ENCODE results near the gene FGFBP2. TPM values are rescaled to one million over a fixed set of nuclear protein-coding genes. Genes with fewer than 3 reads are reported as not detected.
A peak's percentile ranks its signal among the peaks of the same experiment; 100 is the strongest.
"Not testable (repeated sequence)": the region's sequence is repeated elsewhere in the genome, so short reads cannot be mapped to it uniquely, and the experiment has no call there.

The FGFBP2 gene
- polyA plus RNA-seq, 2 donors = 0.61 TPM; not detected in 1

- H3K4me3 ChIP-seq (ENCODE audit: low read depth in 1 of 2, low read length in 2 of 2) = no peak overlapping the region
- WGBS, 2 donors = 45 to 48% methylated on average over 4 of the region's 4 CpGs
Measured at GRCh38 chr4:15920723-15921591, 42.0 kb downstream of the FGFBP2 start.

GRCh38 chr4:15918484-15919129 lies 44.4 kb downstream of the FGFBP2 start:
- Histone ChIP-seq H3K4me3 (ENCODE audit: low read depth in 1 of 2, low read length in 2 of 2) (no peak overlapping the region), H3K27ac (ENCODE audit: low read depth in 2 of 2, low read length in 1 of 2) (peak overlapping the region; percentile 58 to 72), H3K4me1 (ENCODE audit: control insufficient read depth in 2 of 2, insufficient read depth in 2 of 2, low read length in 1 of 2) (peaks cover 0 to 5% of the 10 kb centered on the region in 2 donors), H3K27me3 (ENCODE audit: control insufficient read depth in 1 of 2, insufficient read depth in 2 of 2, low read length in 2 of 2) (no peaks in the 10 kb centered on the region), H3K9me3 (ENCODE audit: control insufficient read depth in 2 of 2, insufficient read depth in 1 of 2, low read depth in 1 of 2, low read length in 1 of 2) (no peaks in the 10 kb centered on the region), H3K36me3 (ENCODE audit: control insufficient read depth in 2 of 2, insufficient read depth in 2 of 2, low read length in 1 of 2) (no peaks in the 10 kb centered on the region)
- WGBS, 2 donors = 32 to 44% methylated on average over 4 of the region's 4 CpGs

More at GRCh38 chr4:15920723-15921591, 42.0 kb downstream of the FGFBP2 start:
- no peaks in the 10 kb centered on the region for H3K36me3 ChIP-seq (ENCODE audit: control insufficient read depth in 2 of 2, insufficient read depth in 2 of 2, low read length in 1 of 2)
- H3K27me3 ChIP-seq (ENCODE audit: control insufficient read depth in 1 of 2, insufficient read depth in 2 of 2, low read length in 2 of 2) = no peaks in the 10 kb centered on the region
- peaks cover 0 to 5% of the 10 kb centered on the region in 2 donors for H3K4me1 ChIP-seq (ENCODE audit: control insufficient read depth in 2 of 2, insufficient read depth in 2 of 2, low read length in 1 of 2)
- H3K27ac ChIP-seq (ENCODE audit: low read depth in 2 of 2, low read length in 1 of 2) = peak overlapping the region; percentile 11 to 46
- no peaks in the 10 kb centered on the region for H3K9me3 ChIP-seq (ENCODE audit: control insufficient read depth in 2 of 2, insufficient read depth in 1 of 2, low read depth in 1 of 2, low read length in 1 of 2)

- Histone ChIP-seq H3K27me3 (ENCODE audit: control insufficient read depth in 1 of 2, insufficient read depth in 2 of 2, low read length in 2 of 2) (no peaks in the 10 kb centered on the region), H3K4me3 (ENCODE audit: low read depth in 1 of 2, low read length in 2 of 2) (no peak overlapping the region), H3K4me1 (ENCODE audit: control insufficient read depth in 2 of 2, insufficient read depth in 2 of 2, low read length in 1 of 2) (peaks cover 0 to 5% of the 10 kb centered on the region in 2 donors), H3K36me3 (ENCODE audit: control insufficient read depth in 2 of 2, insufficient read depth in 2 of 2, low read length in 1 of 2) (no peaks in the 10 kb centered on the region), H3K27ac (ENCODE audit: low read depth in 2 of 2, low read length in 1 of 2) (no peak overlapping the region), H3K9me3 (ENCODE audit: control insufficient read depth in 2 of 2, insufficient read depth in 1 of 2, low read depth in 1 of 2, low read length in 1 of 2) (no peaks in the 10 kb centered on the region)
- WGBS, 2 donors = 66 to 90% methylated on average over 2 of the region's 2 CpGs
Measured at GRCh38 chr4:15917297-15917696, 45.7 kb downstream of the FGFBP2 start.

- H3K4me1 ChIP-seq (ENCODE audit: control insufficient read depth in 2 of 2, insufficient read depth in 2 of 2, low read length in 1 of 2); H3K4me3 ChIP-seq (ENCODE audit: low read depth in 1 of 2, low read length in 2 of 2); H3K9me3 ChIP-seq (ENCODE audit: control insufficient read depth in 2 of 2, insufficient read depth in 1 of 2, low read depth in 1 of 2, low read length in 1 of 2); H3K36me3 ChIP-seq (ENCODE audit: control insufficient read depth in 2 of 2, insufficient read depth in 2 of 2, low read length in 1 of 2); H3K27me3 ChIP-seq (ENCODE audit: control insufficient read depth in 1 of 2, insufficient read depth in 2 of 2, low read length in 2 of 2); H3K27ac ChIP-seq (ENCODE audit: low read depth in 2 of 2, low read length in 1 of 2): not testable (repeated sequence)
- 83 to 84% methylated on average over 9 of the region's 9 CpGs for WGBS, 2 donors
Measured at GRCh38 chr4:15916358-15916757, 46.6 kb downstream of the FGFBP2 start.

DNA sequence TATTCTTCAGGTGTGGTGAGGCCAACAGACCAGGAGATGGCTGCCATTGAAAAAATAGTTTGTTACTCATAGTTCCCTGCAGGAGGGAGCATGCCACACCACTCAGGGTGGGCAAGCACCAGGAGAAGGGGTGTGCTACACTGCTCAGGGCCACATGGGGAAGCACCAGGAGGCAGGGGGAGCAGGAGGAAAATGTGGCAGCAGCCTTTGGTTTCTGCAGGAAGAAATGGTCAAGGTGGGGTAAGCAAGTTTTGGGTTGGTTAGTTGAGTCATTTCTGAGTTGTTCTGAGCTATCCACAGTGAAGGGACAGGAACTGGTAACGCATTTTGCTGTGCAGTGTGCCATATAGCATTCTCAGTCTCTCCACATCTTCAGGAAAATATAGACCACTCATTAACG lies 48.2 kb downstream of the FGFBP2 start:
- H3K4me1 ChIP-seq (ENCODE audit: control insufficient read depth in 2 of 2, insufficient read depth in 2 of 2, low read length in 1 of 2) = peaks cover 0 to 6% of the 10 kb centered on the region in 2 donors
- H3K27ac ChIP-seq (ENCODE audit: low read depth in 2 of 2, low read length in 1 of 2) = peak overlapping the region; percentile 84 to 89
- 72 to 77% methylated on average over 2 of the region's 2 CpGs for WGBS, 2 donors
- no peaks in the 10 kb centered on the region for H3K36me3 ChIP-seq (ENCODE audit: control insufficient read depth in 2 of 2, insufficient read depth in 2 of 2, low read length in 1 of 2)
- no peaks in the 10 kb centered on the region for H3K27me3 ChIP-seq (ENCODE audit: control insufficient read depth in 1 of 2, insufficient read depth in 2 of 2, low read length in 2 of 2)
- H3K4me3 ChIP-seq (ENCODE audit: low read depth in 1 of 2, low read length in 2 of 2) = no peak overlapping the region
- H3K9me3 ChIP-seq (ENCODE audit: control insufficient read depth in 2 of 2, insufficient read depth in 1 of 2, low read depth in 1 of 2, low read length in 1 of 2) = no peaks in the 10 kb centered on the region

- 80 to 92% methylated on average over 4 of the region's 4 CpGs for WGBS, 2 donors
- no peaks in the 10 kb centered on the region for H3K36me3 ChIP-seq (ENCODE audit: control insufficient read depth in 2 of 2, insufficient read depth in 2 of 2, low read length in 1 of 2)
- no peak overlapping the region for H3K4me3 ChIP-seq (ENCODE audit: low read depth in 1 of 2, low read length in 2 of 2)
- H3K27me3 ChIP-seq (ENCODE audit: control insufficient read depth in 1 of 2, insufficient read depth in 2 of 2, low read length in 2 of 2) = no peaks in the 10 kb centered on the region
- no peaks in the 10 kb centered on the region for H3K9me3 ChIP-seq (ENCODE audit: control insufficient read depth in 2 of 2, insufficient read depth in 1 of 2, low read depth in 1 of 2, low read length in 1 of 2)
- H3K4me1 ChIP-seq (ENCODE audit: control insufficient read depth in 2 of 2, insufficient read depth in 2 of 2, low read length in 1 of 2) = peaks cover 3 to 6% of the 10 kb centered on the region in 2 donors
- H3K27ac ChIP-seq (ENCODE audit: low read depth in 2 of 2, low read length in 1 of 2) = peak overlapping the region; percentile 84 to 89
Measured at GRCh38 chr4:15914291-15914690, 48.7 kb downstream of the FGFBP2 start.

DNA sequence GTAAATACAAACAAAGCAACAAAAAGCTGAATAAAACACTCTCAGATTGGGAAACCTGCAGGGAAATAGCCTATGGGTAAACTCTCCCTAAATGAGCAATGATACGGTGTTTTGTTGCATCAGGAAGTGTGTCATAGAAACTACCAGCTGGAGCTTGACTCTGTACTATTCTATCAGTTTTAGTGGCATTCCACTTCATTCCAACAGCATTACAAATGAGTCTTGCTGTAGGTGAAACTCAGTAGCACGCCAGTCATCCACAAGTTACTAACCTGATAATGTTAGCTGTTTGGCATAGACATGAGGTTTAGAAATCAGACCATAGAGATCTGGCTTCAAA lies 49.4 kb downstream of the FGFBP2 start:
- Histone ChIP-seq H3K27me3 (ENCODE audit: control insufficient read depth in 1 of 2, insufficient read depth in 2 of 2, low read length in 2 of 2) (no peaks in the 10 kb centered on the region), H3K9me3 (ENCODE audit: control insufficient read depth in 2 of 2, insufficient read depth in 1 of 2, low read depth in 1 of 2, low read length in 1 of 2) (no peaks in the 10 kb centered on the region), H3K4me1 (ENCODE audit: control insufficient read depth in 2 of 2, insufficient read depth in 2 of 2, low read length in 1 of 2) (peaks cover 3% of the 10 kb centered on the region in 2 donors), H3K27ac (ENCODE audit: low read depth in 2 of 2, low read length in 1 of 2) (peak overlapping the region in 1 of 2 donors; percentile 63), H3K4me3 (ENCODE audit: low read depth in 1 of 2, low read length in 2 of 2) (no peak overlapping the region), H3K36me3 (ENCODE audit: control insufficient read depth in 2 of 2, insufficient read depth in 2 of 2, low read length in 1 of 2) (no peaks in the 10 kb centered on the region)
- WGBS, 2 donors = 26 to 36% methylated on average over 2 of the region's 2 CpGs

DNA sequence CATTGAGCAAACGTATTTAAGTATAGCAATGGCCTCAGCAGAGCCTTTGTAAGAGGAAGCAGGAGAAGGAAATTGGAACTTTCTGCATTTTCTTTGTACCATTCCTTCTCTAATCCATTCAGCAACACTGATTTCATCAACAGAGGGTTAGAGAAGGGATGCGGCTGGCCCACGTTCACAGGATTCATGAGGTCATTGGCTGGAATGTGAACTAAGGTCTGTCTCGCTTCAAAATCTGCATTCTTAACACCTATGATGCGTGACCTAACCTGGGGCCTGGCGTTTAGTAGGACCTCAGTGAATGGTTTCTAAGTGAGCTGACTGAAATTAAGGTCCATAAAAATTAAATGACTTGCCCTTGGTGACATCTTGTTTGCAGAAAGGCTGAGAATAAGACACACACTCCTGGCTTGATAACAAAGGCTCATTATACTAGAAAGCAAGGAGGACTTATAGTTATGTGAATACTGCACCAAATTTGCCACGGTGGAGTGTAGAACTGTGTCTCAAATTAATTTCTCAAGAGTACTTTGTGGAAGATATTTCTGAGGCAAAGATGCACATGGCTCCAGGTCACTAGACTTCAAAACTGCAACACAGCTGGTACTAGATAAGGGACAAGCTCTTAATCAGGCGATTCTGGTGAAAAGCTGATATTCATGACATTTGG lies 49.9 kb downstream of the FGFBP2 start:
- 61 to 67% methylated on average over 8 of the region's 8 CpGs for WGBS, 2 donors
- Histone ChIP-seq H3K27me3 (ENCODE audit: control insufficient read depth in 1 of 2, insufficient read depth in 2 of 2, low read length in 2 of 2) (no peaks in the 10 kb centered on the region), H3K9me3 (ENCODE audit: control insufficient read depth in 2 of 2, insufficient read depth in 1 of 2, low read depth in 1 of 2, low read length in 1 of 2) (no peaks in the 10 kb centered on the region), H3K27ac (ENCODE audit: low read depth in 2 of 2, low read length in 1 of 2) (peak overlapping the region; percentile 57 to 61), H3K36me3 (ENCODE audit: control insufficient read depth in 2 of 2, insufficient read depth in 2 of 2, low read length in 1 of 2) (no peaks in the 10 kb centered on the region), H3K4me1 (ENCODE audit: control insufficient read depth in 2 of 2, insufficient read depth in 2 of 2, low read length in 1 of 2) (peaks cover 3% of the 10 kb centered on the region in 2 donors), H3K4me3 (ENCODE audit: low read depth in 1 of 2, low read length in 2 of 2) (no peak overlapping the region)

DNA sequence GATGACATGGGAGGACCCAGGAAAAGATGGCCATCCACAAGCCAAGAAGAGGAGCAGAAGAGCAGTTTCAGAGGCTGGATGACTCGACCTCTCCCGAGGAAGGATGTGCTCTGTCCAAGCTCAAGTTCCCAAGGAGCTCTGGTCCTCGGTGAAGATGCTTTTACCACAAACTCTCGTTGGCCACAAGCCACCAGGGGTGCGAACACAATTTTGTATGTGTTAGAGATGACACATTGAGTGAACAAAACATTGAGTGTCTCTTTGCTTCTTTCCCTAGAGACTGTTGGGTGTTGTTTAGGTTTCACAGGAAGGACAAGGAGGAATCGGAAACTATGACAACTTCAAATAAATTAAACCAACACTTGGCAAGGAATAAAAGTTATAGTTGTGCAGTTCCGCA lies 50.7 kb downstream of the FGFBP2 start:
- WGBS, 2 donors = 50 to 55% methylated on average over 7 of the region's 7 CpGs
- H3K36me3 ChIP-seq (ENCODE audit: control insufficient read depth in 2 of 2, insufficient read depth in 2 of 2, low read length in 1 of 2) = no peaks in the 10 kb centered on the region
- H3K27me3 ChIP-seq (ENCODE audit: control insufficient read depth in 1 of 2, insufficient read depth in 2 of 2, low read length in 2 of 2) = no peaks in the 10 kb centered on the region
- peaks cover 3% of the 10 kb centered on the region in 2 donors for H3K4me1 ChIP-seq (ENCODE audit: control insufficient read depth in 2 of 2, insufficient read depth in 2 of 2, low read length in 1 of 2)
- no peak overlapping the region for H3K4me3 ChIP-seq (ENCODE audit: low read depth in 1 of 2, low read length in 2 of 2)
- H3K9me3 ChIP-seq (ENCODE audit: control insufficient read depth in 2 of 2, insufficient read depth in 1 of 2, low read depth in 1 of 2, low read length in 1 of 2) = no peaks in the 10 kb centered on the region
- H3K27ac ChIP-seq (ENCODE audit: low read depth in 2 of 2, low read length in 1 of 2) = peak overlapping the region in 1 of 2 donors; percentile 13
